Karpas-422 (cell line): ENCODE results near the gene EGFL7. TPM values are rescaled to one million over a fixed set of nuclear protein-coding genes. Genes with fewer than 3 reads are reported as not detected.
"Not testable (repeated sequence)": the region's sequence is repeated elsewhere in the genome, so short reads cannot be mapped to it uniquely, and the experiment has no call there.

Experiments
- DNase-seq: peaks from one replicate; pipeline ENCODE4 v3.0.0-alpha.2; 2015
- H2AFZ ChIP-seq: fragments of 200-600 bp; sonication (generic); 2 replicates; pipeline ENCODE4 v1.6.1; 2014; ENCODE audit warnings: antibody characterized with exemption, low read length, mixed read lengths
- H3K27ac ChIP-seq: fragments of 200-600 bp; sonication (generic); 2 replicates; pipeline ENCODE4 v1.5.1; 2014; ENCODE audit warnings: mild to moderate bottlenecking, low read length, moderate library complexity
- H3K27me3 ChIP-seq: fragments of 200-600 bp; sonication (generic); 2 replicates; pipeline ENCODE4 v1.6.1; 2014; ENCODE audit warnings: low read length, mixed read lengths
- H3K36me3 ChIP-seq: fragments of 200-600 bp; sonication (generic); 2 replicates; pipeline ENCODE4 v1.6.1; 2014; ENCODE audit warnings: low read length, mixed read lengths; ENCODE audit not compliant: insufficient read depth
- H3K4me1 ChIP-seq: fragments of 200-600 bp; sonication (generic); 2 replicates; pipeline ENCODE4 v1.6.1; 2014; ENCODE audit warnings: mild to moderate bottlenecking, low read length, mixed read lengths
- H3K4me2 ChIP-seq: fragments of 200-600 bp; sonication (generic); 2 replicates; pipeline ENCODE4 v1.6.1; 2014; ENCODE audit warnings: low read length, low read depth, mild to moderate bottlenecking; ENCODE audit not compliant: poor library complexity, severe bottlenecking
- H3K4me3 ChIP-seq: fragments of 200-600 bp; sonication (generic); 2 replicates; pipeline ENCODE4 v1.5.1; 2014; ENCODE audit warnings: mild to moderate bottlenecking, antibody characterized with exemption, low read length, mixed read lengths
- H3K79me2 ChIP-seq: fragments of 200-600 bp; sonication (generic); 2 replicates; pipeline ENCODE4 v1.6.1; 2014; ENCODE audit warnings: mild to moderate bottlenecking, low read length, mixed read lengths
- H3K9ac ChIP-seq: fragments of 200-600 bp; sonication (generic); 2 replicates; pipeline ENCODE4 v1.6.0; 2014; ENCODE audit warnings: low read length
- H3K9me2 ChIP-seq: fragments of 200-600 bp; sonication (generic), shearing (Covaris generic); replicated peaks from 2 replicates; pipeline ENCODE4 v1.6.0; 2014; ENCODE audit warnings: mild to moderate bottlenecking, low read length, moderate library complexity; ENCODE audit not compliant: insufficient read depth
- H3K9me3 ChIP-seq: fragments of 300-700, 200-600 bp; sonication (generic); 2 replicates; pipeline ENCODE4 v1.6.1; 2014; ENCODE audit warnings: low read length, mixed read lengths
- H4K20me1 ChIP-seq: fragments of 200-600 bp; sonication (generic); 2 replicates; pipeline ENCODE4 v1.6.1; 2014; ENCODE audit warnings: mild to moderate bottlenecking, antibody characterized with exemption, low read length, low read depth; ENCODE audit not compliant: insufficient read depth
- total RNA-seq: library from RNA; depleted of rRNA; stranded (reverse); fragments of >200 nt; shearing (Covaris generic); gene quantifications from 2 replicates; pipeline ENCODE4 v1.2.3, GENCODE V29; 2014; ENCODE audit warnings: low replicate concordance

The EGFL7 gene
- total RNA-seq, 1 experiment from 2014 or later: not detected

- H3K9me3 ChIP-seq: no peaks in the 10 kb centered on the region
- no peak overlapping the region for H3K4me2 ChIP-seq
- H3K27ac ChIP-seq: no peak overlapping the region
- H3K27me3 ChIP-seq: no peaks in the 10 kb centered on the region
- DNase-seq: no peak
- H4K20me1 ChIP-seq: no peaks in the 10 kb centered on the region
- no peaks in the 10 kb centered on the region for H3K9me2 ChIP-seq
- no peaks in the 10 kb centered on the region for H3K79me2 ChIP-seq
- H3K4me1 ChIP-seq: no peaks in the 10 kb centered on the region
- no peak overlapping the region for H3K4me3 ChIP-seq
- no peak overlapping the region for H3K9ac ChIP-seq
- H3K36me3 ChIP-seq: no peaks in the 10 kb centered on the region
- H2AFZ ChIP-seq: no peak overlapping the region
Observed at GRCh38 chr9:136707849-136708517, 45.3 kb downstream of the EGFL7 start.

- Histone ChIP-seq H3K4me2 (no peak overlapping the region), H3K27me3 (no peaks in the 10 kb centered on the region), H3K27ac (no peak overlapping the region), H3K9me2 (no peaks in the 10 kb centered on the region), H3K79me2 (no peaks in the 10 kb centered on the region), H3K36me3 (no peaks in the 10 kb centered on the region), H3K4me3 (no peak overlapping the region), H2AFZ (no peak overlapping the region), H3K9ac (no peak overlapping the region), H3K4me1 (no peaks in the 10 kb centered on the region), H4K20me1 (0 out of 2 replicates have a peak, but pooled peaks cover 2% of the 10 kb centered on the region), H3K9me3 (no peaks in the 10 kb centered on the region)
- DNase-seq: no peak
Observed at GRCh38 chr9:136709454-136710109, 46.9 kb downstream of the EGFL7 start.

- H2AFZ ChIP-seq: no peak overlapping the region
- DNase-seq: no peak
- no peak overlapping the region for H3K27ac ChIP-seq
- no peak overlapping the region for H3K4me2 ChIP-seq
- no peaks in the 10 kb centered on the region for H3K79me2 ChIP-seq
- H3K4me1 ChIP-seq: no peaks in the 10 kb centered on the region
- no peaks in the 10 kb centered on the region for H3K36me3 ChIP-seq
- no peaks in the 10 kb centered on the region for H3K9me2 ChIP-seq
- no peak overlapping the region for H3K9ac ChIP-seq
- H3K4me3 ChIP-seq: no peak overlapping the region
- H4K20me1 ChIP-seq: 0 out of 2 replicates have a peak, but pooled peaks cover 2% of the 10 kb centered on the region
- no peaks in the 10 kb centered on the region for H3K9me3 ChIP-seq
- no peaks in the 10 kb centered on the region for H3K27me3 ChIP-seq
Observed at GRCh38 chr9:136710543-136710942, 47.8 kb downstream of the EGFL7 start.

- H2AFZ ChIP-seq, H3K4me2 ChIP-seq, H3K27ac ChIP-seq, H3K36me3 ChIP-seq, H3K79me2 ChIP-seq, H3K9me3 ChIP-seq, H3K9me2 ChIP-seq, H3K9ac ChIP-seq, DNase-seq, H3K27me3 ChIP-seq, H4K20me1 ChIP-seq, H3K4me1 ChIP-seq, H3K4me3 ChIP-seq: not testable (repeated sequence)
Observed at GRCh38 chr9:136711219-136711648, 48.5 kb downstream of the EGFL7 start.

- no peaks in the 10 kb centered on the region for H3K9me2 ChIP-seq
- no peak within 1 kb of the TSS for H2AFZ ChIP-seq
- no peak within 1 kb of the TSS for H3K27ac ChIP-seq
- no peaks in the 10 kb centered on the region for H3K27me3 ChIP-seq
- no peaks in the 10 kb centered on the region for H3K9me3 ChIP-seq
- no peaks in the 10 kb centered on the region for H3K79me2 ChIP-seq
- H3K36me3 ChIP-seq: no peaks in the 10 kb centered on the region
- no peak within 1 kb of the TSS for H3K4me2 ChIP-seq
- H4K20me1 ChIP-seq: 0 out of 2 replicates have a peak, but pooled peaks cover 2% of the 10 kb centered on the region
- DNase-seq: no peak
- no peak within 1 kb of the TSS for H3K4me3 ChIP-seq
- H3K9ac ChIP-seq: no peak within 1 kb of the TSS
- H3K4me1 ChIP-seq: no peaks in the 10 kb centered on the region
Observed at GRCh38 chr9:136711751-136712689, 49.3 kb downstream of the EGFL7 start, which contains the start of gene DIPK1B. DIPK1B (plus strand) TSS chr9:136712572; CDS start chr9:136712666, 94 bp downstream.

- H3K27me3 ChIP-seq: no peaks in the 10 kb centered on the region
- no peaks in the 10 kb centered on the region for H3K4me1 ChIP-seq
- H3K4me2 ChIP-seq: no peak overlapping the region
- no peaks in the 10 kb centered on the region for H3K79me2 ChIP-seq
- no peaks in the 10 kb centered on the region for H3K36me3 ChIP-seq
- H2AFZ ChIP-seq: no peak overlapping the region
- H3K9me3 ChIP-seq: no peaks in the 10 kb centered on the region
- no peak overlapping the region for H3K4me3 ChIP-seq
- no peak overlapping the region for H3K27ac ChIP-seq
- DNase-seq: no peak
- H3K9ac ChIP-seq: no peak overlapping the region
- 0 out of 2 replicates have a peak, but pooled peaks cover 2% of the 10 kb centered on the region for H4K20me1 ChIP-seq
- no peaks in the 10 kb centered on the region for H3K9me2 ChIP-seq
Observed at GRCh38 chr9:136712690-136713544, 50.2 kb downstream of the EGFL7 start.

GRCh38 chr9:136713550-136713949 is 50.8 kb downstream of the EGFL7 start:
- H3K4me2 ChIP-seq: no peak overlapping the region
- DNase-seq: no peak
- no peaks in the 10 kb centered on the region for H3K4me1 ChIP-seq
- H3K9ac ChIP-seq: no peak overlapping the region
- H4K20me1 ChIP-seq: 0 out of 2 replicates have a peak, but pooled peaks cover 2% of the 10 kb centered on the region
- H3K4me3 ChIP-seq: no peak overlapping the region
- H3K27ac ChIP-seq: no peak overlapping the region
- H3K27me3 ChIP-seq: no peaks in the 10 kb centered on the region
- H3K79me2 ChIP-seq: no peaks in the 10 kb centered on the region
- no peaks in the 10 kb centered on the region for H3K9me3 ChIP-seq
- no peak overlapping the region for H2AFZ ChIP-seq
- no peaks in the 10 kb centered on the region for H3K36me3 ChIP-seq
- no peaks in the 10 kb centered on the region for H3K9me2 ChIP-seq
